Measurements from ENCODE around the gene PACSIN1. TPM values are rescaled to one million over a fixed set of nuclear protein-coding genes. Genes with fewer than 3 reads are reported as not detected.

PACSIN1 gene
- polyA plus RNA-seq, 3 donors from 2014 or later = 2.9 to 10.3 (median 3.3) TPM

GRCh38 chr6:34536251-34536958, 70.5 kb downstream of the PACSIN1 start:
- no peak overlapping the region for H3K4me3 Mint-ChIP-seq
- H3K36me3 Mint-ChIP-seq = no peaks in the 10 kb centered on the region
- H3K9me3 Mint-ChIP-seq = no peaks in the 10 kb centered on the region
- no peak overlapping the region for H3K27ac Mint-ChIP-seq
- no peaks in the 10 kb centered on the region for H3K27me3 Mint-ChIP-seq (ENCODE audit: low read depth in 3 of 3)
- DNase-seq = no peak
- H3K4me1 Mint-ChIP-seq = no peaks in the 10 kb centered on the region

- Mint-ChIP-seq H3K4me1 (no peaks in the 10 kb centered on the region), H3K36me3 (no peaks in the 10 kb centered on the region), H3K27me3 (ENCODE audit: low read depth in 3 of 3) (no peaks in the 10 kb centered on the region), H3K27ac (no peak overlapping the region), H3K4me3 (no peak overlapping the region), H3K9me3 (no peaks in the 10 kb centered on the region)
- DNase-seq = no peak
Measured at GRCh38 chr6:34536959-34537848, 71.3 kb downstream of the PACSIN1 start.

DNA sequence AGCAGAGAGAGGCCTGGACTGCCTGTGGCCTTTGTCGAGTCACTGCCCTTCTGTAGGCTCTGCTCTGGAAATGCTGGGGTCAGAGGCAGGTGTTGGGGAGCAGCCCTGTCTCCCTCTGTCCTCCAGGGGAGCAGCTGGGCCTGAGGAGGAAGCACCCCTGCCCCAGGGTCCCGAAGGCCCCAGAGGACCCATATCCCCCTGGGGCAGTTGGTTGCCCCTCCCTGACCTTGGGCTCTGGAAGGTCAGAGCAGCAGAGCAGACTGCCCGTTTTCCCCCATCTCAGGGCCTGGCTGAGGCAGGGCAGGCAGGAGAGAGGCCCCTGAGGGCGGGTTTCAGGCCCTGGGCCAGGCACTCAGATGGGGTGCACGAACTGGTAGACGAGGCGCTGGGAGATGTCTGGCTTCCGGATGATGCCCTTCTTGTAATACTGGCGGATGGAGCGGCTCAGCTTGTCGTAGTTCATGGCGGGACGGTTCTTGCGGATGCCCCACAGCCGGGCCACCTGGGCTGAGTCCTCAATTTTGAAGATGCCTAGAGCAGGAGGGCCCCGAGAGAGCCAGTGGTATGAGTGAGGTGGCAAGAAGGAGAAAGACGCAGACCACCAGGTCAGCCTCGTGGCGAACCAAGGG, 72.2 kb downstream of the PACSIN1 start:
- Mint-ChIP-seq H3K27ac (no peak overlapping the region), H3K36me3 (no peaks in the 10 kb centered on the region)

GRCh38 chr6:34538581-34538980, 72.7 kb downstream of the PACSIN1 start:
- H3K27ac Mint-ChIP-seq = no peak overlapping the region

More for the DNA sequence above, 72.2 kb downstream of the PACSIN1 start:
- Mint-ChIP-seq H3K27me3 (ENCODE audit: low read depth in 3 of 3) (peaks cover 0 to 3% (median 0%) of the 10 kb centered on the region in 3 donors), H3K4me1 (no peaks in the 10 kb centered on the region), H3K9me3 (no peaks in the 10 kb centered on the region), H3K4me3 (no peak overlapping the region)
- DNase-seq = no peak

DNA sequence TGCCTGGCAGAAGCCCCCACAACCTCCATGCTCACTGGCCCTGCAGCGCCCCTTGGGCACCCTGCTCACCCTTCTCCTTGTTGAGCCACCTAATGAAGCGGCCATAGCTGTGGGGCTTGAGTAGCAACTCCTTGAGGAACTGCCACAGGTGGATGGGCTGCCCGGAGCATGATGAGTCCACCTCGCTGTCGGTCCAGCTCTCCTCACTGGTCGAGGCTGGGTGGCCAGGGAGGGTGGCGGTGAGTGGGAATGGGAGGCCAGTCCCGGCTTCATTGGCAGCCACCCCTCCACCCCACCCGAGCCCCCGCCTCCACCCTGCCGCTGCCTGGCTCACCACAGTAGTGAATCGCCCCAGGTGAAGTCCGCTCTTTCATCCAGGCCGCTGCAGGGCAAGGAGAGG, 73.3 kb downstream of the PACSIN1 start:
- Mint-ChIP-seq H3K27ac (no peak overlapping the region), H3K36me3 (no peaks in the 10 kb centered on the region), H3K27me3 (ENCODE audit: low read depth in 3 of 3) (peaks cover 0 to 6% (median 0%) of the 10 kb centered on the region in 3 donors), H3K4me3 (no peak overlapping the region), H3K4me1 (no peaks in the 10 kb centered on the region), H3K9me3 (no peaks in the 10 kb centered on the region)
- no peak for DNase-seq

More at GRCh38 chr6:34538581-34538980, 72.7 kb downstream of the PACSIN1 start:
- H3K27me3 Mint-ChIP-seq (ENCODE audit: low read depth in 3 of 3) = peaks cover 0 to 5% (median 0%) of the 10 kb centered on the region in 3 donors
- H3K4me3 Mint-ChIP-seq = no peak overlapping the region
- H3K36me3 Mint-ChIP-seq = no peaks in the 10 kb centered on the region
- no peak for DNase-seq
- no peaks in the 10 kb centered on the region for H3K4me1 Mint-ChIP-seq
- no peaks in the 10 kb centered on the region for H3K9me3 Mint-ChIP-seq

GRCh38 chr6:34540222-34540621, 74.3 kb downstream of the PACSIN1 start:
- Mint-ChIP-seq H3K9me3 (no peaks in the 10 kb centered on the region), H3K4me1 (no peaks in the 10 kb centered on the region), H3K4me3 (no peak overlapping the region), H3K36me3 (no peaks in the 10 kb centered on the region), H3K27ac (no peak overlapping the region), H3K27me3 (ENCODE audit: low read depth in 3 of 3) (peaks cover 0 to 7% (median 0%) of the 10 kb centered on the region in 3 donors)
- DNase-seq = no peak

GRCh38 chr6:34540841-34541240, 75.0 kb downstream of the PACSIN1 start:
- no peaks in the 10 kb centered on the region for H3K4me1 Mint-ChIP-seq
- no peaks in the 10 kb centered on the region for H3K9me3 Mint-ChIP-seq
- H3K27me3 Mint-ChIP-seq (ENCODE audit: low read depth in 3 of 3) = peaks cover 0 to 7% (median 0%) of the 10 kb centered on the region in 3 donors
- H3K36me3 Mint-ChIP-seq = no peaks in the 10 kb centered on the region
- no peak for DNase-seq
- H3K27ac Mint-ChIP-seq = no peak overlapping the region
- no peak overlapping the region for H3K4me3 Mint-ChIP-seq

DNA sequence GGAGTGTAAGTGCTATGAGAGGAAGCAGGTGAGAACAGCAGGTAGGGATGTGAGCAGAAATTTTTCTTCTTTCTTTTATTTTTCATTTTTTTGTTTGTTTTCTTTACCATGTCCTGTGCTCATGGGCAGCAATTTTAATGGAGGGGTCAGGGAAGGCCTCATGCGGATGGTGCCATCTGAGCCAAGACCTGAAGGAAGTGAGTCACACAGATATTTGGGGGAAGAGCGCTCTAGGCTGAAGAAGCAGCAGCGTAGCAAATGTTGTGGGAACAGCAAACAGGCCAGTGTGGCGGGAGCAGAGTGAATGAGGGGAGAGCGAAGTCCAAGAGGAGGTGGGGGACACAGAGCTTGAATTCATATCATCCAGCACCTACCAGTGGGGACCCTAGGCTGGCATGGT, 77.5 kb downstream of the PACSIN1 start:
- peak overlapping the region in 1 of 6 donors; percentile 3 for H3K27ac Mint-ChIP-seq
- H3K4me1 Mint-ChIP-seq = no peaks in the 10 kb centered on the region

GRCh38 chr6:34544052-34544604, 78.3 kb downstream of the PACSIN1 start:
- no peaks in the 10 kb centered on the region for H3K36me3 Mint-ChIP-seq
- H3K9me3 Mint-ChIP-seq = no peaks in the 10 kb centered on the region
- H3K27me3 Mint-ChIP-seq (ENCODE audit: low read depth in 3 of 3) = peaks cover 0 to 9% (median 1%) of the 10 kb centered on the region in 3 donors
- no peak overlapping the region for H3K27ac Mint-ChIP-seq
- H3K4me3 Mint-ChIP-seq = no peak overlapping the region
- no peaks in the 10 kb centered on the region for H3K4me1 Mint-ChIP-seq
- DNase-seq = no peak

More for the DNA sequence above, 77.5 kb downstream of the PACSIN1 start:
- Mint-ChIP-seq H3K4me3 (no peak overlapping the region), H3K27me3 (ENCODE audit: low read depth in 3 of 3) (peaks cover 0 to 9% (median 1%) of the 10 kb centered on the region in 3 donors), H3K9me3 (no peaks in the 10 kb centered on the region), H3K36me3 (no peaks in the 10 kb centered on the region)
- DNase-seq = no peak

DNA sequence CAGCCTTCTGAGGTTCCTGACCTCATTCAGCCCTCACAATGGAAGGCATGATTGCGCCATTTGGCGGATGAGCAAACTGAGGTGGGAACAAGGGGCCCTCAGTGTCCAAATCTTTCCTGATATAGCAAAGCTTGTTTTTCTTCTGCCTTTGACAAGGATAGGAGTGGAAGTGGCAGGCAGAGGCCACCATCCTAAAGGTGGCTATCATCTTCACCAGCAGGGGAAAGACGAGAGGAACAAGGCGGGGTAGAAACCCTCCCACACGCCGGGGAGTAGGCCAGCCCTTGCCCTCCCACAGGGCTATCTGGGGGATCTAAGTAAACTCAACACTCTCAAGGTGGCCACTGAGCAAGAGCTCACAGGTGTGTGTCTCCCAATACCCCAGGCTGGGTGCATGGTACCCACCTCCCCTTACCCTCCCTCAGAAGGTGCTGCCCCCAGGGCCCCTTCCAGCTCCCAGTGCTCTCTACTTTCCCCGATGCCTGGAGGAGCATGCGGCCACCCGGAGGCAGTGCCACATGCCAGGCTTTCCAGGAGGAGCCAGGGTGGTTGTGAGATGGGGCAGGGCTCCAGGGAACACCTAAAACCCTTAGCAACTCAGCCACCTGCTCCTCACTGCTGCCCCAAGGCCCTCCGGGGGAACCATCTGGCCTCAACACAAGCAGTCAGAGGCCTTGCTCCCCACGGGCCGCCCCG, 79.0 kb downstream of the PACSIN1 start:
- Mint-ChIP-seq H3K9me3 (no peaks in the 10 kb centered on the region), H3K36me3 (no peaks in the 10 kb centered on the region), H3K27ac (no peak overlapping the region), H3K27me3 (ENCODE audit: low read depth in 3 of 3) (peaks cover 0 to 9% (median 3%) of the 10 kb centered on the region in 3 donors), H3K4me3 (no peak overlapping the region), H3K4me1 (no peaks in the 10 kb centered on the region)
- DNase-seq = no peak

DNA sequence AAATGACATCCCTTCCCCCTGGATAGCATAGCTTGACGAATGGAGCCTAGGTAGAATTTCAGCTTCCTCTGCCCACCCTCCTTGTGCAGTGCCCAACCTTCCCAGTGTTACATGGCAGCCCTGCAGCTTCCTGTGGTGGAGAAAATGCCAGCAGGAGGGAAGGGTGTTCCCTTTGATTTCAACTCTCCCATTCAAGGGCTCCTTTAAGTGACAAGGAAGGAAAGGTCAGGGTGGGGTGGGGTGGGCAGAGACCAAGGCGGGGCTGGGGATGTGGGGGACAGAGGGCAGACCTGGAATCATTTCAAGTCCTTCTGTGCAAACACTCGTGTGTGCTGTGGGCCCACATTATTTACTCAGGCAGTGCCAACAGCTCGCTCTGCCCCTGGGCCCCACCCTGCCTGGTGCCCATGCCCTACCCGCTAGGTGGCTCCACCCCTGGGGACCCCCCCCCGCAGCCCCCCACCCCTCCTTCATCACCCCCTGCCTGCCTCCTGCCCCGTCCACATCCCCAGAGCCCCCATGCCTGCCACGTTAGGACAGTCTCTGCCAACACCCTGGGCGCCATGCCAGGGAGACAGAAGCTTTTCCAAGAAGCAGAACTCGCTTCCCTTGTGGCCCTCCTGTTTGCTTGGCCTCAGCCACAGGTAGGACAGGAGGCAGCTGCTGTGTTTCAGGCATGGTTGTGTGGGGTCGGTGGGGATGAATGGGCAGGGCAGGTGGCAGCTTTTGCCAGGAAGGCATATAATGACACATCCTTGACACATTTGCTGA, 80.9 kb downstream of the PACSIN1 start:
- H3K27ac Mint-ChIP-seq = no peak overlapping the region
- H3K4me1 Mint-ChIP-seq = no peaks in the 10 kb centered on the region
- no peak for DNase-seq
- no peaks in the 10 kb centered on the region for H3K36me3 Mint-ChIP-seq
- no peaks in the 10 kb centered on the region for H3K9me3 Mint-ChIP-seq
- no peak overlapping the region for H3K4me3 Mint-ChIP-seq
- peaks cover 0 to 13% (median 3%) of the 10 kb centered on the region in 3 donors for H3K27me3 Mint-ChIP-seq (ENCODE audit: low read depth in 3 of 3)

DNA sequence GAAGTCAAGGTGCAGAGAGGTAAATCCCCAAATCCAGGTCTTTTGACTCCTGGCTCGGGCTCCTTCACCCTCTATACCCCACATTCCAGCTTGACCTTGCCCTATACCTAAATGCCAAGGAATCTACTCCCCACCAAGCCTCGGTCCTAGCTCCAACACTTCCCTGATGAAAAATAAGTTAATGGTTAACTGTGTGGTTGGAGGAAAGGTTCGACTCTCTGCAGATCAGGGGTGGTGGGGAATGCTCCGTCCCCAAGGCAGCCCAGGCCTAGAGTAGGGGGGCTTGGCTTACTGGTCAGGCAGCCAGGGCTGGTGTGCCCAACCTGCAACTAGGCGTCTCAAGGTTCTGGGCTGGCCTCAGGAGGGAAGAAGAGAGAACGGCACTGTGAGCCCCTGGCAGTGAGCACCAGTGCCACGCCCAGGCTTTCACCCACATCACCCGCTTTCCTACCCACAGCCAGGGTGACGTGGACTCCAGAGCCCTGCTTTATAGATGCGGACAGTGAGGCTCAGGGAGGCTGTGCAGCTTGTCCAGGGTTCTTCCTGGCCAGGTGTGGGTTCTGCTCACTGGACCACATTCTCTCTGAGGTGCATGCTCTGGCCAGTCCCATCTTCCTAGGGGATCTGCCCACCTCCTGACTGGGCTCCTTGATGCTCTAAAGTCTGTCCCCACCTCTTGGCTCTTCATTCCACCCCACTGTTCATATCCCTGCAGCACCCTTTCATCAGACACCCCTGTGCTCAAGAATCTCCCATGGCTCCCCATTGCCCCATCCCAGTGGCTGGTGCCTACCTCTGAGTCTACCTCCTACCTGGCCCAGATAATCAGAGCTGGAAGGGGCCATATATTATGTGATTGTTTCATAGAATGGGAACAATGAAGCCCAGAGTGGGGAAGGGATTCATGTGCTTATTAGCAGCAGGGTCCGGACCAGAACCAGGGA, 82.1 kb downstream of the PACSIN1 start:
- Mint-ChIP-seq H3K27me3 (ENCODE audit: low read depth in 3 of 3) (peaks cover 0 to 17% (median 3%) of the 10 kb centered on the region in 3 donors), H3K27ac (peak overlapping the region in 2 of 6 donors; percentile 6 to 40), H3K4me3 (no peak overlapping the region), H3K36me3 (no peaks in the 10 kb centered on the region), H3K4me1 (no peaks in the 10 kb centered on the region), H3K9me3 (no peaks in the 10 kb centered on the region)
- no peak for DNase-seq
